GM18868 (cell line): ENCODE measurements around the gene TBK1.
A peak's percentile ranks its signal among the peaks of the same experiment; 100 is the strongest.

Source experiments
- ATAC-seq: cut with Tn5 transposase; IDR thresholded peaks from one replicate; pipeline ENCODE4 v1.9.1; 2021; ENCODE audit warnings: mild to moderate bottlenecking, moderate library complexity; ENCODE audit not compliant: unreplicated experiment

The TBK1 gene

GRCh38 chr12:64451687-64452558, at the start of gene TBK1:
Gene TBK1 (plus strand): TSS chr12:64452120. CDS start chr12:64455871, 3,751 bp downstream.
- ATAC-seq: peak; percentile 85

- ATAC-seq: no peak
These were observed 49.7 kb upstream of the TBK1 start for GRCh38 chr12:64402181-64402580.

GRCh38 chr12:64403707-64404469, 48.0 kb upstream of the TBK1 start, which contains the start of gene XPOT:
Gene XPOT (plus strand): TSS chr12:64404392. CDS start chr12:64410036, 5,644 bp downstream.
- ATAC-seq: peak; percentile 93

GRCh38 chr12:64404470-64405256, 47.3 kb upstream of the TBK1 start:
- peak; percentile 25 for ATAC-seq

- no peak for ATAC-seq
These were observed 44.3 kb upstream of the TBK1 start for GRCh38 chr12:64407342-64408223.

- ATAC-seq: no peak
These were observed 40.5 kb upstream of the TBK1 start for GRCh38 chr12:64411427-64411826.

DNA sequence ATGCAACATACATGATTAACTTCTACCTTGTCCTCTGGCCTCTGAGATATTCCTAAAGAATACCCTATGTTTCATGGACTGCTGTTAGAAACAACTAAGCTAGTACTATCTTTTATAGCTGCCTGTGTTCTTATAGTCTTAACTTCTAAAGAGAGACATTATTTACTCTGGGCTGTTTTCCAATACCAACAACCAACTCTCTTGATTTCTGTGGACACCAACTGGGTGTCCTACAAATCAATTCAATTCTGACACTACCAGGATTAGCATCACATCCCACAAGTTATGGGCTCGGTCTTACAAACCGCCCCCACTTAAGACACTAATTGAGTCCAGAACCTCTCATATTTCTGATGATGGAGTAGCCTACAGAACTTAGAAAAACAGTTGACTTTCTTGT, 39.5 kb upstream of the TBK1 start:
- ATAC-seq: no peak

DNA sequence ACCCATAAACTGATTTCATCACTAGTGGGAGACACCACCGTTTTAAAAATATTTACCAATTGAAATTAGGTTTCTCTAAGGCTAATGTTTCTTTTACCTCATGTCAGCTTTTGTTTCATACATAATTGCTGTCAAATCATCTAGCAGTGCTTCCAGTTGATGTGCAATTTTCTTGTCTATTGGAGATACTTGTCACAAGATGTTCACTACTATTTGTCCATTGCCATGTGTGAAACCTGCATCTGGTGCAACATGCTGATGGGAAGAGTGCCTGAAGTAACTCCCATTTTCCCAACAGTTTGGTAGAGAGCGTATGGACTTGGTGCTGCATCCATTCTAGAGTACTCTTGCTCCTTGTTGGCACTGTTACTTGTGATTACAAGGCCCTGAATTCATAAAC, 38.0 kb upstream of the TBK1 start:
- ATAC-seq: no peak

- no peak for ATAC-seq
These were observed 33.7 kb upstream of the TBK1 start for GRCh38 chr12:64418209-64418608.

DNA sequence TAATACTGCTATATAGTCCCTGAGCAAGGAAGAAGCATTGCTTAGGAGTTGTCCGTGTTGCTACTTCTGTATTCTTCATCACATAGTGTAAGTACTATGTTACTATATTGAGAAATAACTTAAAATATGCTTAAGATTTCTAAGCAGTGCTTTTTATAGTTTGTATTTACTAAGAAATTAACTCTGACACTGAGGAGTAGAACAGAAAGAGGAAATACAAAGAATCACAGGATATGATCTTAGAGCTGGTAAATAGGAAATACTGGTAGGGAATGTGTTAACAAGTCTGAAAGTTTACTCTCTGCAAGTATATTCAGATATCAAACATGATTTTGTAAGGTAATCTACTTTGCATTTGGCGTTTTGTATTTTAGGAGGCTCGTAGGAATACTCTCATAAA, 32.2 kb upstream of the TBK1 start:
- no peak for ATAC-seq

- ATAC-seq: no peak
These were observed 23.9 kb upstream of the TBK1 start for GRCh38 chr12:64427988-64428387.

DNA sequence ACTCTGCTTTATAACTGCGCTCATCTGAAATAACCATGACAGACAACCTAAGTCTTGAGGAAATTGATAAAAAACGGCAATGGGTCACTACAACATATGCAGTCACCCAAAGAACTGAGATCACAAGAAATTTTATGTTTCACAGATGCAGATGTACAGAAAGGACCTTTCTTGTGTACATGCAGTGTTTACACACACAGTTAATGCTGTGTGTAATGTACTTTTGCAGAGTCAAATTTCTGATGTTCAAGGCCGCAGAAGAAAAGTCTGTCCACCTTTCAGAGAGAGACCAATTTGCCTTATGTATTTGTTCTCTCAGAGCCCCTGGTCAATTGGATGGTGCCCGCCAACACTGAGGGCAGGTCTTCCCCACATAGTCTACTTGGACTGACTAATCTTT, 23.0 kb upstream of the TBK1 start:
- no peak for ATAC-seq

GRCh38 chr12:64430886-64431285, 21.0 kb upstream of the TBK1 start:
- no peak for ATAC-seq

- ATAC-seq: no peak
These were observed 20.1 kb upstream of the TBK1 start for GRCh38 chr12:64431791-64432190.

DNA sequence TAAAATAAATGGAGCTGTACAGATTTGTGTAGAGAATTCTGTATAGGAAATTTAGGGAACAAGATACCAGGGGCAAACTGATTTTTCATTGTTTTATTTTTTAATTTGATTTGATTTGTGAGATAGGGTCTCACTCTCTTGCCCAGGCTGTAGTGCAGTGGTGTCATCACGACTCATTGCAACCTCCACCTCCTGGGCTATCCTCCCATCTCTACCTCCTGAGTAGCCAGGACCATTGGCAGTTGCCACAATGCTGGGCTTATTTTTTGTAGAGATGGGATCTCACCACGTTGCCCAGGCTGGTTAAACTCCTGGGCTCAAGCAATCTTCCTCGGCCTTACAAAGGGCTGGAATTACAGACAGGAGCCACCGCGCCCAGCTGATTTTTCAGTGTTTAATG, 18.0 kb upstream of the TBK1 start:
- no peak for ATAC-seq

- ATAC-seq: no peak
These were observed 11.8 kb upstream of the TBK1 start for GRCh38 chr12:64440100-64440499.

- ATAC-seq: no peak
These were observed 6.4 kb upstream of the TBK1 start for GRCh38 chr12:64445490-64445889.

DNA sequence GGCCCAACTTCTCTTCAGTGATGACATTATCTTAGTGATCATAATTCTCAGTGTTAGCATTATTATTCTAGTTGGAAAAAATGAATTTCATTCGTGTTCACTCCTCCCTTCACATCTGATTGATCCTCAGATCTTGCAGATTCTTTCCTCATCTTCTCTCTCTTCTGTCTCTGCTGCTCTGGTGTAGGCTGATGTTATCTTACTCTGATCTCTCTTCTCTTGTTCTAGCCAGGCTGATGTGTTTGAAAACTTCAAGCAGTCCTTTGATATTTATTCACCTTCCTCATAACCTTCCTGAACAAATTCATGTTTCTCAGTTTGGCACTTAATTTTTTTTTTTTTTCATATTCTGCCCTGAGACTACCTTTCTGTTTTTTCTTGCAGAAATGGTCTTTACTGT, 5.6 kb upstream of the TBK1 start:
- no peak for ATAC-seq

DNA sequence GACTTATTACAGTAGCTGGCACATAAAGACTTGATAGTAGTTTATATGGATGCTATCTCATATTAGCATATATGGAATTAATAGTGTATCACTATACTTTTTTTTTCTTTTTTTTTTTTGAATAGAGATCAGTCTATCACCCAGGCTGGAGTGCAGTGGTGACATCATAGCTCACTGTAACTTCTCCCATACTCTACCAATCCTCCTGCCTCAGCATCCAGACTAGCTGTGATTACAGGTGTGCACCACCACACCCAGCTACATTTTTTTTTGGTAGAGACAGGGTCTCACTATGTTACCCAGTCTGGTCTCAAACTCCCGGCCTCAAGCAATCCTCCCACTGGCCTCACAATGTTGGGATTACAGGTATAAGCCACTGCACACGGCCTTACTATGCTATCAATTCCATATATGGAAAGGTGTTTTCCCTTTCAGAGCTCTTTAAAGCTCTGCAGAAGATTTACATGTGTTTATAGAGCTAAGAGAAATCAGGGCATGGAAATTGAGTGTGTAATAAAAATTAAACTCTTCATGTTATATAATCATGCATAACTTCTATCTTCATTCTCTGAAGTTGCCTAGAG, 1.8 kb upstream of the TBK1 start:
- no peak for ATAC-seq
